ENCODE data around the gene HMGCS2. TPM values are rescaled to one million over a fixed set of nuclear protein-coding genes. Genes with fewer than 3 reads are reported as not detected.

The HMGCS2 gene
- total RNA-seq, 1 experiment from 2014 or later: 10.2 TPM

GRCh38 chr1:119811985-119812557 is 43.4 kb upstream of the HMGCS2 start:
- no peaks in the 10 kb centered on the region for H3K9me3 ChIP-seq
- CTCF ChIA-PET: no interaction called here
- no peak for TF ChIP-seq CTCF (IDR thresholded peaks at IDR 0.05; ENCODE audit: insufficient read depth in 1 of 2, low read depth in 1 of 2, low read length in 1 of 2, severe bottlenecking in 1 of 2, unreplicated experiment in 1 of 2)
- no peaks in the 10 kb centered on the region for H3K27me3 ChIP-seq (replicated peaks; ENCODE audit: control insufficient read depth, insufficient read depth, low read length)
- H3K27me3 Mint-ChIP-seq (ENCODE audit: insufficient read depth, unreplicated experiment): no peaks in the 10 kb centered on the region
- no peak overlapping the region for H3K4me3 ChIP-seq (ENCODE audit: low read depth, low read length)
- no TSS peak for BruUV-seq (replicated peaks)
- no peak overlapping the region for H3K27ac Mint-ChIP-seq (ENCODE audit: unreplicated experiment)
- H3K4me3 Mint-ChIP-seq (ENCODE audit: unreplicated experiment): no peak overlapping the region
- no peaks in the 10 kb centered on the region for H3K9me3 Mint-ChIP-seq (ENCODE audit: unreplicated experiment)
- H3K36me3 Mint-ChIP-seq (ENCODE audit: insufficient read depth, unreplicated experiment): no peaks in the 10 kb centered on the region
- POLR2A ChIA-PET: no interaction called here
- intact Hi-C loops (cut with micrococcal nuclease; ENCODE audit: unreplicated experiment): no loop called here
- no peak for DNase-seq
- no peaks in the 10 kb centered on the region for H3K36me3 ChIP-seq (ENCODE audit: control insufficient read depth, insufficient read depth, low read length)
- peaks cover 20% of the 10 kb centered on the region for H3K4me1 ChIP-seq
- H3K4me1 Mint-ChIP-seq (ENCODE audit: low read depth, unreplicated experiment): peaks cover 26% of the 10 kb centered on the region

GRCh38 chr1:119811387-119811786 is 42.7 kb upstream of the HMGCS2 start, which contains the start of gene REG4:
TSS of gene REG4 (minus strand) at chr1:119811460. CDS start at chr1:119808769, 2,691 bp downstream.
- no peaks in the 10 kb centered on the region for H3K27me3 Mint-ChIP-seq (ENCODE audit: insufficient read depth, unreplicated experiment)
- no TSS peak for BruUV-seq (replicated peaks)
- POLR2A ChIA-PET: no interaction called here
- no peaks in the 10 kb centered on the region for H3K9me3 Mint-ChIP-seq (ENCODE audit: unreplicated experiment)
- H3K4me1 Mint-ChIP-seq (ENCODE audit: low read depth, unreplicated experiment): peaks cover 20% of the 10 kb centered on the region
- no peak for TF ChIP-seq CTCF (IDR thresholded peaks at IDR 0.05; ENCODE audit: insufficient read depth in 1 of 2, low read depth in 1 of 2, low read length in 1 of 2, severe bottlenecking in 1 of 2, unreplicated experiment in 1 of 2)
- no peak within 1 kb of the TSS for H3K27ac Mint-ChIP-seq (ENCODE audit: unreplicated experiment)
- intact Hi-C loops (cut with micrococcal nuclease; ENCODE audit: unreplicated experiment): no loop called here
- no peaks in the 10 kb centered on the region for H3K36me3 Mint-ChIP-seq (ENCODE audit: insufficient read depth, unreplicated experiment)
- CTCF ChIA-PET: interaction anchor here (0.5 kb wide), 1 partner anchor 56 kb away, joined by 3 read pairs; no protein-coding TSS in a partner anchor
- no peaks in the 10 kb centered on the region for H3K27me3 ChIP-seq (replicated peaks; ENCODE audit: control insufficient read depth, insufficient read depth, low read length)
- no peaks in the 10 kb centered on the region for H3K36me3 ChIP-seq (ENCODE audit: control insufficient read depth, insufficient read depth, low read length)
- H3K4me3 Mint-ChIP-seq (ENCODE audit: unreplicated experiment): no peak within 1 kb of the TSS
- peak within 1 kb of the TSS; percentile 13; the same call in 1 of the 2 replicates for H3K4me3 ChIP-seq (ENCODE audit: low read depth, low read length)
- no peaks in the 10 kb centered on the region for H3K9me3 ChIP-seq
- no peak for DNase-seq
- H3K4me1 ChIP-seq: peaks cover 14% of the 10 kb centered on the region

GRCh38 chr1:119808972-119809550 is 40.4 kb upstream of the HMGCS2 start:
- Histone ChIP-seq H3K4me3 (ENCODE audit: low read depth, low read length) (no peak overlapping the region), H3K9me3 (no peaks in the 10 kb centered on the region), H3K4me1 (no peaks in the 10 kb centered on the region), H3K27me3 (replicated peaks; ENCODE audit: control insufficient read depth, insufficient read depth, low read length) (no peaks in the 10 kb centered on the region), H3K36me3 (ENCODE audit: control insufficient read depth, insufficient read depth, low read length) (no peaks in the 10 kb centered on the region)
- BruUV-seq (replicated peaks): no TSS peak
- Mint-ChIP-seq H3K27me3 (ENCODE audit: insufficient read depth, unreplicated experiment) (no peaks in the 10 kb centered on the region), H3K4me3 (ENCODE audit: unreplicated experiment) (peak overlapping the region; percentile 44), H3K36me3 (ENCODE audit: insufficient read depth, unreplicated experiment) (no peaks in the 10 kb centered on the region), H3K9me3 (ENCODE audit: unreplicated experiment) (no peaks in the 10 kb centered on the region), H3K4me1 (ENCODE audit: low read depth, unreplicated experiment) (peaks cover 8% of the 10 kb centered on the region), H3K27ac (ENCODE audit: unreplicated experiment) (no peak overlapping the region)
- TF ChIP-seq CTCF (IDR thresholded peaks at IDR 0.05; ENCODE audit: insufficient read depth in 1 of 2, low read depth in 1 of 2, low read length in 1 of 2, severe bottlenecking in 1 of 2, unreplicated experiment in 1 of 2): peak; percentile 82 to 89
- CTCF ChIA-PET: interaction anchor here (0.8 to 1.3 kb wide), 5 partner anchors 18 to 77 kb away, joined by 3 to 4 read pairs (median 4); no protein-coding TSS in a partner anchor
- POLR2A ChIA-PET: no interaction called here
- DNase-seq: peak; percentile 66 to 70
- intact Hi-C loops (cut with micrococcal nuclease; ENCODE audit: unreplicated experiment): loop anchor here (1.0 to 10.0 kb wide), 2 partner anchors 65 to 156 kb away; no protein-coding TSS in a partner anchor

Measured in Caco-2 (cell line).